Suprapubic skin (tissue), 4 donors: ENCODE data around the gene PRDM1. TPM values are rescaled to one million over a fixed set of nuclear protein-coding genes. Genes with fewer than 3 reads are reported as not detected.

ENCODE experiments used
- DNase-seq, 2 donors: peaks; one replicate each; pipeline ENCODE4 v3.0.0-alpha.2; 2019; ENCODE audit warnings: low spot score in 2 of 2
- H3K27ac ChIP-seq: fragments of 200-600 bp; sonication (generic); one replicate; pipeline ENCODE4 v1.5.1; 2019
- H3K27me3 ChIP-seq: fragments of 200-600 bp; sonication (generic); one replicate; pipeline ENCODE4 v1.5.1; 2019
- H3K36me3 ChIP-seq: fragments of 200-600 bp; sonication (generic); one replicate; pipeline ENCODE4 v1.5.1; 2019
- H3K4me1 ChIP-seq: fragments of 200-600 bp; sonication (generic); one replicate; pipeline ENCODE4 v1.5.1; 2019
- H3K4me3 ChIP-seq: fragments of 200-600 bp; sonication (generic); one replicate; pipeline ENCODE4 v1.5.1; 2019; ENCODE audit warnings: mild to moderate bottlenecking
- H3K9me3 ChIP-seq: fragments of 200-600 bp; sonication (generic); one replicate; pipeline ENCODE4 v1.5.1; 2019
- CTCF ChIP-seq, 2 donors: fragments of 200-600 bp in 1 of 2; fragments of 450-650 bp in 1 of 2; sonication (generic) in 1 of 2; IDR thresholded peaks; one replicate each; pipeline ENCODE4 v1.5.1; 2016 to 2019; ENCODE audit warnings: antibody characterized with exemption in 2 of 2, mild to moderate bottlenecking in 1 of 2, moderate library complexity in 1 of 2
- EP300 ChIP-seq: sonication (generic); formaldehyde crosslinking; IDR thresholded peaks from one replicate; pipeline ENCODE4 v1.6.1; 2017; ENCODE audit warnings: antibody characterized with exemption
- POLR2A ChIP-seq, 2 donors: fragments of 450-650 bp; IDR thresholded peaks; one replicate each; pipeline ENCODE4 v1.6.1; 2017; ENCODE audit warnings: antibody characterized with exemption in 2 of 2, mild to moderate bottlenecking in 2 of 2, moderate library complexity in 2 of 2
- POLR2AphosphoS5 ChIP-seq, 3 donors: sonication (generic); formaldehyde crosslinking; IDR thresholded peaks; one replicate each; pipeline ENCODE4 v1.6.1; 2017; ENCODE audit warnings: antibody characterized with exemption in 3 of 3
- WGBS: methylation state at CpG from one replicate; pipeline ENCODE4 v1.1.5; 2018; 5-methylcytosine and 5-hydroxymethylcytosine counted together
- total RNA-seq, 4 donors: library from RNA; depleted of rRNA; stranded (reverse); fragments of >200 nt; gene quantifications; one replicate each; pipeline ENCODE4 v1.1.0, GENCODE V29; 2016

PRDM1 gene
- total RNA-seq, 4 donors from 2014 or later, result 10.9 to 47.7 (median 27.8) TPM

GRCh38 chr6:106112433-106112832 is 26.3 kb downstream of the PRDM1 start:
- TF ChIP-seq CTCF (IDR thresholded peaks at IDR 0.05), result no peak
- TF ChIP-seq POLR2A (IDR thresholded peaks at IDR 0.05), result no peak
- TF ChIP-seq POLR2AphosphoS5 (IDR thresholded peaks at IDR 0.05), result no peak
- no peak for TF ChIP-seq EP300
- Histone ChIP-seq H3K9me3 (no peaks in the 10 kb centered on the region), H3K4me1 (peaks cover 11% of the 10 kb centered on the region), H3K36me3 (peaks cover under 1% of the 10 kb centered on the region), H3K27me3 (no peaks in the 10 kb centered on the region), H3K27ac (no peak overlapping the region), H3K4me3 (no peak overlapping the region)
- whole genome bisulfite sequencing, result 76% methylated on average over 2 of the region's 2 CpGs
- DNase-seq, result no peak

GRCh38 chr6:106113256-106113959 is 27.3 kb downstream of the PRDM1 start:
- Histone ChIP-seq H3K4me1 (peaks cover 11% of the 10 kb centered on the region), H3K9me3 (no peaks in the 10 kb centered on the region), H3K27ac (no peak overlapping the region), H3K4me3 (no peak overlapping the region), H3K27me3 (no peaks in the 10 kb centered on the region), H3K36me3 (no peaks in the 10 kb centered on the region)
- 74% methylated on average over 10 of the region's 10 CpGs for WGBS
- TF ChIP-seq EP300, result no peak
- TF ChIP-seq CTCF (IDR thresholded peaks at IDR 0.05), result no peak
- no peak for TF ChIP-seq POLR2AphosphoS5 (IDR thresholded peaks at IDR 0.05)
- no peak for DNase-seq

GRCh38 chr6:106114492-106114891 is 28.4 kb downstream of the PRDM1 start:
- H3K4me3 ChIP-seq, result no peak overlapping the region
- 87% methylated on average over 9 of the region's 9 CpGs for WGBS
- no peak overlapping the region for H3K27ac ChIP-seq
- no peak for DNase-seq
- H3K36me3 ChIP-seq, result no peaks in the 10 kb centered on the region
- H3K27me3 ChIP-seq, result no peaks in the 10 kb centered on the region
- TF ChIP-seq POLR2A (IDR thresholded peaks at IDR 0.05), result no peak
- no peak for TF ChIP-seq EP300
- no peak for TF ChIP-seq POLR2AphosphoS5 (IDR thresholded peaks at IDR 0.05)
- TF ChIP-seq CTCF (IDR thresholded peaks at IDR 0.05), result no peak
- no peaks in the 10 kb centered on the region for H3K9me3 ChIP-seq
- H3K4me1 ChIP-seq, result peaks cover 11% of the 10 kb centered on the region

- WGBS, result 90% methylated on average over 5 of the region's 5 CpGs
Observed at GRCh38 chr6:106115286-106115685, 29.1 kb downstream of the PRDM1 start.

More at GRCh38 chr6:106115286-106115685, 29.1 kb downstream of the PRDM1 start:
- no peaks in the 10 kb centered on the region for H3K27me3 ChIP-seq
- H3K4me1 ChIP-seq, result peaks cover 11% of the 10 kb centered on the region
- TF ChIP-seq CTCF (IDR thresholded peaks at IDR 0.05) (no peak), POLR2A (IDR thresholded peaks at IDR 0.05) (no peak), EP300 (no peak), POLR2AphosphoS5 (IDR thresholded peaks at IDR 0.05) (no peak)
- H3K27ac ChIP-seq, result no peak overlapping the region
- DNase-seq, result no peak
- H3K9me3 ChIP-seq, result no peaks in the 10 kb centered on the region
- no peak overlapping the region for H3K4me3 ChIP-seq
- H3K36me3 ChIP-seq, result no peaks in the 10 kb centered on the region
